ENCODE measurements around the gene LMLN.

The LMLN gene

GRCh38 chr3:198030726-198031125, 70.7 kb downstream of the LMLN start:
- no peak for ATAC-seq
- TF ChIP-seq GLIS3 (CRISPR knock-in tag; IDR thresholded peaks at IDR 0.05) (no peak), ARNTL (CRISPR knock-in tag; IDR thresholded peaks at IDR 0.05; ENCODE audit: borderline replicate concordance, low read depth) (no peak), ZNF8 (CRISPR knock-in tag; IDR thresholded peaks at IDR 0.05) (no peak), CSDC2 (CRISPR knock-in tag; IDR thresholded peaks at IDR 0.05) (no peak), TSHZ2 (CRISPR knock-in tag; IDR thresholded peaks at IDR 0.05) (no peak), ISL1 (CRISPR knock-in tag; IDR thresholded peaks at IDR 0.05) (no peak), POU6F1 (CRISPR knock-in tag; IDR thresholded peaks at IDR 0.05; ENCODE audit: borderline replicate concordance, low read depth) (no peak), SNAI2 (CRISPR knock-in tag; IDR thresholded peaks at IDR 0.05) (no peak), ZNF565 (CRISPR knock-in tag; conservative IDR thresholded peaks at IDR 0.05; ENCODE audit: low read depth) (no peak), RARB (CRISPR knock-in tag; IDR thresholded peaks at IDR 0.05) (no peak), ESRRG (CRISPR knock-in tag; IDR thresholded peaks at IDR 0.05) (no peak), OSR1 (CRISPR knock-in tag; IDR thresholded peaks at IDR 0.05) (no peak), PPARA (CRISPR knock-in tag; IDR thresholded peaks at IDR 0.05; ENCODE audit: borderline replicate concordance) (no peak), TOX (CRISPR knock-in tag; IDR thresholded peaks at IDR 0.05; ENCODE audit: borderline replicate concordance) (no peak), PATZ1 (CRISPR knock-in tag; IDR thresholded peaks at IDR 0.05; ENCODE audit: borderline replicate concordance) (no peak), ZFP30 (CRISPR knock-in tag; IDR thresholded peaks at IDR 0.05) (no peak), CREB5 (CRISPR knock-in tag; IDR thresholded peaks at IDR 0.05; ENCODE audit: low read depth) (no peak), CSRNP3 (CRISPR knock-in tag; IDR thresholded peaks at IDR 0.05) (no peak), TCF4 (CRISPR knock-in tag; IDR thresholded peaks at IDR 0.05; ENCODE audit: borderline replicate concordance) (no peak)

GRCh38 chr3:198032039-198032936, 72.3 kb downstream of the LMLN start:
- ATAC-seq: no peak
- no peak for TF ChIP-seq POU6F1 (CRISPR knock-in tag; IDR thresholded peaks at IDR 0.05; ENCODE audit: borderline replicate concordance, low read depth)
- TF ChIP-seq ESRRG (CRISPR knock-in tag; IDR thresholded peaks at IDR 0.05): no peak
- no peak for TF ChIP-seq BACH2 (CRISPR knock-in tag; IDR thresholded peaks at IDR 0.05; ENCODE audit: borderline replicate concordance)
- TF ChIP-seq ZNF70 (CRISPR knock-in tag; IDR thresholded peaks at IDR 0.05): no peak
- no peak for TF ChIP-seq OSR1 (CRISPR knock-in tag; IDR thresholded peaks at IDR 0.05)
- no peak for TF ChIP-seq ZFP3 (CRISPR knock-in tag; IDR thresholded peaks at IDR 0.05)
- no peak for TF ChIP-seq SNAI2 (CRISPR knock-in tag; IDR thresholded peaks at IDR 0.05)
- no peak for TF ChIP-seq ZC3H10 (CRISPR knock-in tag; IDR thresholded peaks at IDR 0.05)
- TF ChIP-seq GLIS3 (CRISPR knock-in tag; IDR thresholded peaks at IDR 0.05): no peak
